ENCODE results near the gene PURB.
"Not testable (repeated sequence)": the region's sequence is repeated elsewhere in the genome, so short reads cannot be mapped to it uniquely, and the experiment has no call there.

Gene PURB
- 79.8 to 136 (median 114) reads per million in 4 donors for total RNA-seq

GRCh38 chr7:44885394-44886317, at the start of gene PURB:
Gene PURB, minus strand, starts transcription at chr7:44885530. Its CDS starts 182 bp downstream, at chr7:44885348.
- peak; percentile 95 to 99 (median 96) for DNase-seq

- DNase-seq, result no peak
Observed at GRCh38 chr7:44935016-44935415, 49.7 kb upstream of the PURB start.

GRCh38 chr7:44934510-44934909, 49.2 kb upstream of the PURB start:
- DNase-seq, result not testable (repeated sequence)

GRCh38 chr7:44930921-44931320, 45.6 kb upstream of the PURB start:
- DNase-seq, result no peak

GRCh38 chr7:44922351-44922694, 37.0 kb upstream of the PURB start:
- no peak for DNase-seq

GRCh38 chr7:44921607-44922350, 36.4 kb upstream of the PURB start:
- peak; percentile 79 to 94 (median 84) for DNase-seq

- no peak for DNase-seq
Observed at GRCh38 chr7:44920119-44920518, 34.8 kb upstream of the PURB start.

- DNase-seq, result no peak
Observed at GRCh38 chr7:44918029-44918428, 32.7 kb upstream of the PURB start.

- no peak for DNase-seq
Observed at GRCh38 chr7:44917465-44917864, 32.1 kb upstream of the PURB start.

- peak in 4 of 5 donors; percentile 39 to 61 (median 53) for DNase-seq
Observed at GRCh38 chr7:44914992-44915607, 29.8 kb upstream of the PURB start.

GRCh38 chr7:44912775-44913347, 27.5 kb upstream of the PURB start:
- DNase-seq, result no peak

- DNase-seq, result no peak
Observed at GRCh38 chr7:44911911-44912310, 26.6 kb upstream of the PURB start.

- no peak for DNase-seq
Observed at GRCh38 chr7:44909596-44910389, 24.5 kb upstream of the PURB start.

GRCh38 chr7:44906965-44907364, 21.6 kb upstream of the PURB start:
- no peak for DNase-seq

GRCh38 chr7:44905002-44905635, 19.8 kb upstream of the PURB start:
- DNase-seq, result no peak

- DNase-seq, result no peak
Observed at GRCh38 chr7:44899443-44899842, 14.1 kb upstream of the PURB start.

GRCh38 chr7:44898039-44898438, 12.7 kb upstream of the PURB start:
- no peak for DNase-seq

- no peak for DNase-seq
Observed at GRCh38 chr7:44897309-44897708, 12.0 kb upstream of the PURB start.

- no peak for DNase-seq
Observed at GRCh38 chr7:44894888-44895580, 9.7 kb upstream of the PURB start.

GRCh38 chr7:44893710-44894234, 8.4 kb upstream of the PURB start:
- no peak for DNase-seq

GRCh38 chr7:44891791-44892190, 6.5 kb upstream of the PURB start:
- DNase-seq, result no peak
